Posterior vena cava (tissue), 2 donors: ENCODE measurements around the gene SIRPB2. TPM values are rescaled to one million over a fixed set of nuclear protein-coding genes. Genes with fewer than 3 reads are reported as not detected.

ENCODE experiments used
- total RNA-seq, 2 donors: library from RNA; stranded (reverse); fragmentation: NEBNext Ultra II Directional; extraction: Animal tissue kit (Norgen Biotek cat#: 25700); gene quantifications; one replicate each; pipeline ENCODE4 v1.2.1, GENCODE V29; 2021
- donor health status: DM: yes; HTN: yes; CAD: no.
- donor health status: DM: yes; HTN: yes; CAD: no.

Gene SIRPB2
- total RNA-seq, 2 donors from 2014 or later = 8.8 to 13.3 TPM

Other genes starting within 250 kb of the SIRPB2 start
- 10 to 100 TPM in 1 of 2 donors, 1 to 10 TPM in 1; 8.9 to 11.9 TPM for gene SNPH, start 225.1 kb downstream of the SIRPB2 start, total RNA-seq
- gene SDCBP2, start 162.3 kb downstream of the SIRPB2 start, total RNA-seq = 1 to 10 TPM; 3.1 to 5.4 TPM
- gene FKBP1A, start 98.4 kb downstream of the SIRPB2 start, total RNA-seq = 100 to 1,000 TPM; 239 to 274 TPM
- 10 to 100 TPM; 58.7 to 62.0 TPM for gene NSFL1C, start 24.6 kb downstream of the SIRPB2 start, total RNA-seq
- gene SIRPD, start 66.3 kb upstream of the SIRPB2 start, total RNA-seq = under 1 TPM in 1 of 2 donors, not detected in 1; 0.24 TPM
- 10 to 100 TPM in 1 of 2 donors, 1 to 10 TPM in 1; 1.9 to 11.2 TPM for gene SIRPB1, start 128.6 kb upstream of the SIRPB2 start, total RNA-seq
- gene SIRPG, start 166.4 kb upstream of the SIRPB2 start, total RNA-seq = under 1 TPM in 1 of 2 donors, not detected in 1; 0.19 TPM